HG03135 (cell line): ENCODE results near the gene CDR2.
"Not testable (repeated sequence)": the region's sequence is repeated elsewhere in the genome, so short reads cannot be mapped to it uniquely, and the experiment has no call there.

ENCODE experiments used
- ATAC-seq: cut with Tn5 transposase; IDR thresholded peaks from one replicate; pipeline ENCODE4 v1.9.1; 2021; ENCODE audit warnings: mild to moderate bottlenecking, moderate library complexity; ENCODE audit not compliant: unreplicated experiment

CDR2 gene

GRCh38 chr16:22353191-22353919 is 21.1 kb downstream of the CDR2 start:
- ATAC-seq = no peak

- no peak for ATAC-seq
These were observed 21.7 kb downstream of the CDR2 start for GRCh38 chr16:22352723-22353122.

- ATAC-seq = no peak
These were observed 22.3 kb downstream of the CDR2 start for GRCh38 chr16:22352140-22352539.

- ATAC-seq = not testable (repeated sequence)
These were observed 23.4 kb downstream of the CDR2 start for GRCh38 chr16:22351017-22351416.

- ATAC-seq = no peak
These were observed 26.1 kb downstream of the CDR2 start for GRCh38 chr16:22348291-22348690.

- ATAC-seq = no peak
These were observed 27.2 kb downstream of the CDR2 start for GRCh38 chr16:22347100-22347820.

GRCh38 chr16:22346483-22346882 is 27.9 kb downstream of the CDR2 start:
- no peak for ATAC-seq

- no peak for ATAC-seq
These were observed 32.3 kb downstream of the CDR2 start for GRCh38 chr16:22342082-22342481.

- ATAC-seq = no peak
These were observed 33.5 kb downstream of the CDR2 start for GRCh38 chr16:22340945-22341344.

- ATAC-seq = no peak
These were observed 36.4 kb downstream of the CDR2 start for GRCh38 chr16:22337849-22338635.

- no peak for ATAC-seq
These were observed 37.4 kb downstream of the CDR2 start for GRCh38 chr16:22337045-22337444.

- ATAC-seq = no peak
These were observed 37.8 kb downstream of the CDR2 start for GRCh38 chr16:22336581-22336980.

GRCh38 chr16:22335668-22336246 is 38.7 kb downstream of the CDR2 start:
- no peak for ATAC-seq

- no peak for ATAC-seq
These were observed 40.9 kb downstream of the CDR2 start for GRCh38 chr16:22333457-22333994.

GRCh38 chr16:22330326-22330725 is 44.1 kb downstream of the CDR2 start:
- no peak for ATAC-seq

- no peak for ATAC-seq
These were observed 45.2 kb downstream of the CDR2 start for GRCh38 chr16:22329199-22329695.

GRCh38 chr16:22328081-22328725 is 46.2 kb downstream of the CDR2 start:
- ATAC-seq = no peak

GRCh38 chr16:22327446-22327775 is 47.0 kb downstream of the CDR2 start:
- no peak for ATAC-seq

- ATAC-seq = no peak
These were observed 47.5 kb downstream of the CDR2 start for GRCh38 chr16:22326771-22327445.

- no peak for ATAC-seq
These were observed 48.1 kb downstream of the CDR2 start for GRCh38 chr16:22326369-22326652.
